ENCODE data around the gene TMEM139. TPM values are rescaled to one million over a fixed set of nuclear protein-coding genes. Genes with fewer than 3 reads are reported as not detected.

The TMEM139 gene
- total and polyA plus RNA-seq, 10 of the 15 experiments (the other 5 are each of a cell fraction or from before 2014, with no cell fraction given): 0.31 TPM; not detected in 9

- BruUV-seq (replicated peaks): no TSS peak
- in situ Hi-C loops (cut with MboI): no loop called here
- intact Hi-C loops (cut with micrococcal nuclease; ENCODE audit: unreplicated experiment): no loop called here
- Histone ChIP-seq H3K4me2 (ENCODE audit: control insufficient read depth, insufficient read depth) (no peak overlapping the region), H3K36me3 (ENCODE audit: control insufficient read depth in 2 of 2, insufficient read depth in 2 of 2, low read length in 1 of 2) (peaks cover 22 to 47% of the 10 kb centered on the region in 2 experiments), H3K4me3 (no peak overlapping the region), H3K9me3 (replicated peaks; ENCODE audit: control insufficient read depth, insufficient read depth, low read length) (no peaks in the 10 kb centered on the region), H3K27ac (ENCODE audit: control insufficient read depth, insufficient read depth) (no peak overlapping the region), H3K27me3 (replicated peaks in 1 of 2; ENCODE audit: control insufficient read depth in 2 of 2, insufficient read depth in 2 of 2, low read length in 1 of 2) (no peaks in the 10 kb centered on the region), H3K79me2 (ENCODE audit: control insufficient read depth, insufficient read depth, low read length) (peaks cover 3% of the 10 kb centered on the region), H2AFZ (ENCODE audit: control insufficient read depth, low read depth, low read length) (no peak overlapping the region), H3K9ac (ENCODE audit: control insufficient read depth, insufficient read depth, low read length) (no peak overlapping the region), H3K4me1 (ENCODE audit: control insufficient read depth, insufficient read depth, low read length) (0 out of 2 replicates have a peak, but pooled peaks cover 3% of the 10 kb centered on the region), H4K20me1 (ENCODE audit: control insufficient read depth, insufficient read depth) (no peaks in the 10 kb centered on the region; the same call in 1 of the 2 replicates)
- SMC1A ChIA-PET (ENCODE audit: uncharacterized antibody, unreplicated experiment): interaction anchor here (0.6 to 1.8 kb wide), 7 partner anchors 9 to 56 kb away, joined by 3 to 7 read pairs (median 4); partner anchors contain the start of gene GSTK1
- CTCF ChIA-PET: interaction anchor here (1.2 to 4.1 kb wide), 5 partner anchors 9 to 83 kb away, joined by 3 to 19 read pairs (median 7); no protein-coding TSS in a partner anchor
- no peak for FAIRE-seq
- RAD21 ChIA-PET (ENCODE audit: unreplicated experiment): interaction anchor here (0.9 to 1.5 kb wide), 2 partner anchors 56 to 84 kb away, joined by 3 to 6 read pairs; no protein-coding TSS in a partner anchor
- no peak for ATAC-seq
- 0% methylated on average over 2 of the region's 2 CpGs for WGBS (ENCODE audit: insufficient coverage, insufficient replicate concordance, low lambda C conversion rate, missing lambda C conversion rate)
- TF ChIP-seq NFXL1 (IDR thresholded peaks at IDR 0.05; ENCODE audit: borderline replicate concordance): no peak
- no peak for TF ChIP-seq PKNOX1 (IDR thresholded peaks at IDR 0.05)
- TF ChIP-seq TCF12 (IDR thresholded peaks at IDR 0.05; ENCODE audit: low read depth, low read length): no peak
- TF ChIP-seq, protein P1, sequence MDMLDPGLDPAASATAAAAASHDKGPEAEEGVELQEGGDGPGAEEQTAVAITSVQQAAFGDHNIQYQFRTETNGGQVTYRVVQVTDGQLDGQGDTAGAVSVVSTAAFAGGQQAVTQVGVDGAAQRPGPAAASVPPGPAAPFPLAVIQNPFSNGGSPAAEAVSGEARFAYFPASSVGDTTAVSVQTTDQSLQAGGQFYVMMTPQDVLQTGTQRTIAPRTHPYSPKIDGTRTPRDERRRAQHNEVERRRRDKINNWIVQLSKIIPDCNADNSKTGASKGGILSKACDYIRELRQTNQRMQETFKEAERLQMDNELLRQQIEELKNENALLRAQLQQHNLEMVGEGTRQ (IDR thresholded peaks at IDR 0.05; ENCODE audit: borderline replicate concordance, low read depth, low read length): no peak
- no peak for TF ChIP-seq IRF3 (IDR thresholded peaks at IDR 0.05)
- TF ChIP-seq CREM (IDR thresholded peaks at IDR 0.05; ENCODE audit: low read depth): no peak
- no peak for TF ChIP-seq SREBF1 (IDR thresholded peaks at IDR 0.05; ENCODE audit: low read length)
- POLR2A ChIA-PET: interaction anchor here (1.1 kb wide), 2 partner anchors 9 kb away, joined by 3 to 4 read pairs; partner anchors contain the start of gene CASP2
- DNase-seq (ENCODE audit: low read depth, low spot score): no peak
These were observed 11.9 kb downstream of the TMEM139 start for GRCh38 chr7:143296686-143297085.

All from GM12878 (cell line).